ENCODE data around the gene CD63. TPM values are rescaled to one million over a fixed set of nuclear protein-coding genes. Genes with fewer than 3 reads are reported as not detected.

Gene CD63
- total and polyA plus RNA-seq, 9 of the 15 experiments (the other 6 are each of a cell fraction or from before 2014, with no cell fraction given): 313 to 735 (median 433) TPM

DNA sequence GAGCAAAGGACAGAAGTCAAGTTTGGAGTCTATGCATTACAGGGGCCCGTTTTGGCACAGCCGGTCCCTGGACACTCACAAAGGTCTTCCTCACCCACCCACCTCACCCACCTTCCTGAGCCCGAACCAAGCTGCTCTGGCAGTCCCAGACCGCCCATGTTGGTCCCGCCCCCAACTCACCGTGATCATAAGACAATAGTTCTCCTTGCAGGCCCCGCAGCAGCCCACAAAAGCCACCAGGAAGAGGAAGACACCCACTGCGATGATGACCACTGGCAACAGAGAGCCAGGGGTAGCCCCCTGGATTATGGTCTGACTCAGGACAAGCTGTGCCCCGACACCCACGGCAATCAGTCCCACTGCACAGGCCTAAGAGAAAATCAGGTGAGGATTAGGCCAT is 1.8 kb downstream of the CD63 start (continued):
- 0 out of 2 replicates have a peak, but pooled peaks have one; percentile 39 for TF ChIP-seq RBFOX2 (IDR thresholded peaks at IDR 0.05; ENCODE audit: low read depth, low read length)
- no peak for TF ChIP-seq ZNF12 (CRISPR knock-in tag; IDR thresholded peaks at IDR 0.05)
- TF ChIP-seq, protein P1, sequence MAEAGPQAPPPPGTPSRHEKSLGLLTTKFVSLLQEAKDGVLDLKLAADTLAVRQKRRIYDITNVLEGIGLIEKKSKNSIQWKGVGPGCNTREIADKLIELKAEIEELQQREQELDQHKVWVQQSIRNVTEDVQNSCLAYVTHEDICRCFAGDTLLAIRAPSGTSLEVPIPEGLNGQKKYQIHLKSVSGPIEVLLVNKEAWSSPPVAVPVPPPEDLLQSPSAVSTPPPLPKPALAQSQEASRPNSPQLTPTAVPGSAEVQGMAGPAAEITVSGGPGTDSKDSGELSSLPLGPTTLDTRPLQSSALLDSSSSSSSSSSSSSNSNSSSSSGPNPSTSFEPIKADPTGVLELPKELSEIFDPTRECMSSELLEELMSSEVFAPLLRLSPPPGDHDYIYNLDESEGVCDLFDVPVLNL (CRISPR knock-in tag; IDR thresholded peaks at IDR 0.05; ENCODE audit: low read depth): no peak

DNA sequence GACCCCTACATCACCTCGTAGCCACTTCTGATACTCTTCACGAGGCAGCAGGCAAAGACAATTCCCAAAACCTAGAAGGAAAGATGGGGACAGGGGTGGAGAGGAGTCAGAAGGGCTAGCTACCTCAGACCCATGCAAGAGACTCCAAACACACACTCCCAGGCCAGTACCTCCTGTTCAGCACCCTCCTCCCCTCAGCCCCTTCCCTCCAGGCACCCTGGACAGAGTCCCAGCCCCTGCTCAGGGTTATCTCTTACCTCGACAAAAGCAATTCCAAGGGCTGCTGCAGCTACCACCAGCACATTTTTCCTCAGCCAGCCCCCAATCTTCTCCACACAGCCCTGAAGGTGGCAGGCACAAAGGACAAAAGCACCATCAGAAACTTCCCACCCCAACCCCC is 3.3 kb downstream of the CD63 start:
- TF ChIP-seq HEY1 (CRISPR knock-in tag; IDR thresholded peaks at IDR 0.05; ENCODE audit: borderline replicate concordance) (no peak), ZNF830 (CRISPR knock-in tag; IDR thresholded peaks at IDR 0.05) (no peak), LARP7 (IDR thresholded peaks at IDR 0.05) (no peak), TCF7L2 (IDR thresholded peaks at IDR 0.05; ENCODE audit: low read depth, low read length) (no peak), ZNF77 (CRISPR knock-in tag; IDR thresholded peaks at IDR 0.05) (no peak), BCOR (IDR thresholded peaks at IDR 0.05) (no peak), KAT8 (IDR thresholded peaks at IDR 0.05; ENCODE audit: low read depth) (no peak), TAF7 (tag; IDR thresholded peaks at IDR 0.05) (no peak)
- TF ChIP-seq, protein P2, sequence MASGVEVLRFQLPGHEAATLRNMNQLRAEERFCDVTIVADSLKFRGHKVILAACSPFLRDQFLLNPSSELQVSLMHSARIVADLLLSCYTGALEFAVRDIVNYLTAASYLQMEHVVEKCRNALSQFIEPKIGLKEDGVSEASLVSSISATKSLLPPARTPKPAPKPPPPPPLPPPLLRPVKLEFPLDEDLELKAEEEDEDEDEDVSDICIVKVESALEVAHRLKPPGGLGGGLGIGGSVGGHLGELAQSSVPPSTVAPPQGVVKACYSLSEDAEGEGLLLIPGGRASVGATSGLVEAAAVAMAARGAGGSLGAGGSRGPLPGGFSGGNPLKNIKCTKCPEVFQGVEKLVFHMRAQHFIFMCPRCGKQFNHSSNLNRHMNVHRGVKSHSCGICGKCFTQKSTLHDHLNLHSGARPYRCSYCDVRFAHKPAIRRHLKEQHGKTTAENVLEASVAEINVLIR (CRISPR knock-in tag; IDR thresholded peaks at IDR 0.05): no peak
- TF ChIP-seq, protein P3, sequence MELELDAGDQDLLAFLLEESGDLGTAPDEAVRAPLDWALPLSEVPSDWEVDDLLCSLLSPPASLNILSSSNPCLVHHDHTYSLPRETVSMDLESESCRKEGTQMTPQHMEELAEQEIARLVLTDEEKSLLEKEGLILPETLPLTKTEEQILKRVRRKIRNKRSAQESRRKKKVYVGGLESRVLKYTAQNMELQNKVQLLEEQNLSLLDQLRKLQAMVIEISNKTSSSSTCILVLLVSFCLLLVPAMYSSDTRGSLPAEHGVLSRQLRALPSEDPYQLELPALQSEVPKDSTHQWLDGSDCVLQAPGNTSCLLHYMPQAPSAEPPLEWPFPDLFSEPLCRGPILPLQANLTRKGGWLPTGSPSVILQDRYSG (tag; conservative IDR thresholded peaks at IDR 0.05; ENCODE audit: low read depth): no peak
- TF ChIP-seq, protein P4, sequence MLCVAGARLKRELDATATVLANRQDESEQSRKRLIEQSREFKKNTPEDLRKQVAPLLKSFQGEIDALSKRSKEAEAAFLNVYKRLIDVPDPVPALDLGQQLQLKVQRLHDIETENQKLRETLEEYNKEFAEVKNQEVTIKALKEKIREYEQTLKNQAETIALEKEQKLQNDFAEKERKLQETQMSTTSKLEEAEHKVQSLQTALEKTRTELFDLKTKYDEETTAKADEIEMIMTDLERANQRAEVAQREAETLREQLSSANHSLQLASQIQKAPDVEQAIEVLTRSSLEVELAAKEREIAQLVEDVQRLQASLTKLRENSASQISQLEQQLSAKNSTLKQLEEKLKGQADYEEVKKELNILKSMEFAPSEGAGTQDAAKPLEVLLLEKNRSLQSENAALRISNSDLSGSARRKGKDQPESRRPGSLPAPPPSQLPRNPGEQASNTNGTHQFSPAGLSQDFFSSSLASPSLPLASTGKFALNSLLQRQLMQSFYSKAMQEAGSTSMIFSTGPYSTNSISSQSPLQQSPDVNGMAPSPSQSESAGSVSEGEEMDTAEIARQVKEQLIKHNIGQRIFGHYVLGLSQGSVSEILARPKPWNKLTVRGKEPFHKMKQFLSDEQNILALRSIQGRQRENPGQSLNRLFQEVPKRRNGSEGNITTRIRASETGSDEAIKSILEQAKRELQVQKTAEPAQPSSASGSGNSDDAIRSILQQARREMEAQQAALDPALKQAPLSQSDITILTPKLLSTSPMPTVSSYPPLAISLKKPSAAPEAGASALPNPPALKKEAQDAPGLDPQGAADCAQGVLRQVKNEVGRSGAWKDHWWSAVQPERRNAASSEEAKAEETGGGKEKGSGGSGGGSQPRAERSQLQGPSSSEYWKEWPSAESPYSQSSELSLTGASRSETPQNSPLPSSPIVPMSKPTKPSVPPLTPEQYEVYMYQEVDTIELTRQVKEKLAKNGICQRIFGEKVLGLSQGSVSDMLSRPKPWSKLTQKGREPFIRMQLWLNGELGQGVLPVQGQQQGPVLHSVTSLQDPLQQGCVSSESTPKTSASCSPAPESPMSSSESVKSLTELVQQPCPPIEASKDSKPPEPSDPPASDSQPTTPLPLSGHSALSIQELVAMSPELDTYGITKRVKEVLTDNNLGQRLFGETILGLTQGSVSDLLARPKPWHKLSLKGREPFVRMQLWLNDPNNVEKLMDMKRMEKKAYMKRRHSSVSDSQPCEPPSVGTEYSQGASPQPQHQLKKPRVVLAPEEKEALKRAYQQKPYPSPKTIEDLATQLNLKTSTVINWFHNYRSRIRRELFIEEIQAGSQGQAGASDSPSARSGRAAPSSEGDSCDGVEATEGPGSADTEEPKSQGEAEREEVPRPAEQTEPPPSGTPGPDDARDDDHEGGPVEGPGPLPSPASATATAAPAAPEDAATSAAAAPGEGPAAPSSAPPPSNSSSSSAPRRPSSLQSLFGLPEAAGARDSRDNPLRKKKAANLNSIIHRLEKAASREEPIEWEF (CRISPR knock-in tag; IDR thresholded peaks at IDR 0.05): no peak
- H3K4me3 ChIP-seq: no peak overlapping the region
- ChIA-PET CTCF (ENCODE audit: low intra/inter-chr PET ratio) (interaction anchor here (3.1 kb wide), 1 partner anchor 12 kb away, joined by 20 read pairs; no protein-coding TSS in a partner anchor), POLR2A (interaction anchor here (0.6 to 1.4 kb wide), 2 partner anchors 10 to 13 kb away, joined by 3 to 12 read pairs; partner anchors contain the start of gene BLOC1S1)
- no peak overlapping the region for H3K27ac ChIP-seq (ENCODE audit: extremely low read depth, low read depth, low read length)
- peaks cover 22 to 51% of the 10 kb centered on the region in 2 experiments; a peak in 4 of 5 replicates for H3K4me1 ChIP-seq (replicated peaks in 1 of 2; ENCODE audit: control insufficient read depth in 2 of 2, insufficient read depth in 2 of 2, low read length in 2 of 2)
- no peaks in the 10 kb centered on the region for H3K27me3 ChIP-seq (ENCODE audit: control insufficient read depth in 2 of 2, insufficient read depth in 2 of 2, low read length in 2 of 2)
- no peak overlapping the region for H3K4me2 ChIP-seq (ENCODE audit: insufficient read depth, low read length)
- in situ Hi-C loops (cut with MboI): no loop called here
- BruUV-seq (replicated peaks): no TSS peak
- H4K20me1 ChIP-seq (replicated peaks; ENCODE audit: control insufficient read depth, insufficient read depth, low read length): peaks cover 22% of the 10 kb centered on the region; the same call in 1 of the 2 replicates
- H3K36me3 ChIP-seq (ENCODE audit: control insufficient read depth, insufficient read depth, low read length): peaks cover 42% of the 10 kb centered on the region
- WGBS (ENCODE audit: insufficient coverage, low coverage, missing lambda C conversion rate): 80% methylated on average over 3 of the region's 3 CpGs
- intact Hi-C loops (cut with micrococcal nuclease): no loop called here
- FAIRE-seq (no peak), DNase-seq (ENCODE audit: extremely low read depth in 1 of 4, low spot score in 3 of 4) (no peak), ATAC-seq (no peak)
- no peak overlapping the region for H2AFZ ChIP-seq (ENCODE audit: low read depth, low read length)
- H3K79me2 ChIP-seq (ENCODE audit: control insufficient read depth, insufficient read depth, low read length): peaks cover 28% of the 10 kb centered on the region
- no peaks in the 10 kb centered on the region for H3K9me1 ChIP-seq (ENCODE audit: control insufficient read depth, insufficient read depth, low read length)
- no peaks in the 10 kb centered on the region for H3K9me3 ChIP-seq (replicated peaks; ENCODE audit: control insufficient read depth, insufficient read depth, low read depth, low read length)
- peak overlapping the region in 1 of 2 experiments; percentile 29; a peak in 1 of 4 replicates for H3K9ac ChIP-seq (ENCODE audit: insufficient read depth in 1 of 2, low read depth in 2 of 2, low read length in 2 of 2)

Measured in K562 (cell line).